ENCODE measurements around the gene CORO2B. TPM values are rescaled to one million over a fixed set of nuclear protein-coding genes. Genes with fewer than 3 reads are reported as not detected.
A peak's percentile ranks its signal among the peaks of the same experiment; 100 is the strongest.

CORO2B gene
- total RNA-seq, 6 experiments from 2014 or later: 9.3 to 11.0 (median 9.9) TPM

GRCh38 chr15:68576235-68576892 lies 2.4 kb upstream of the CORO2B start:
- H3K27me3 Mint-ChIP-seq (ENCODE audit: insufficient read depth): peaks cover 11% of the 10 kb centered on the region
- no peak for TF ChIP-seq CTCF (IDR thresholded peaks at IDR 0.05)
- H3K4me3 Mint-ChIP-seq: 0 out of 2 replicates have a peak overlapping the region, but pooled peaks have one; percentile 8
- no peaks in the 10 kb centered on the region for H3K36me3 Mint-ChIP-seq (ENCODE audit: low read depth)
- H3K27ac Mint-ChIP-seq: no peak overlapping the region
- DNase-seq: no peak
- H3K9me3 Mint-ChIP-seq: no peaks in the 10 kb centered on the region
- H3K4me1 Mint-ChIP-seq (ENCODE audit: low read depth): peaks cover 23% of the 10 kb centered on the region

- Mint-ChIP-seq H3K4me1 (ENCODE audit: low read depth) (peaks cover 41% of the 10 kb centered on the region), H3K4me3 (peak overlapping the region; percentile 88), H3K36me3 (ENCODE audit: low read depth) (no peaks in the 10 kb centered on the region), H3K27me3 (ENCODE audit: insufficient read depth) (peaks cover 10% of the 10 kb centered on the region), H3K27ac (no peak overlapping the region), H3K9me3 (no peaks in the 10 kb centered on the region)
- TF ChIP-seq CTCF (IDR thresholded peaks at IDR 0.05): peak; percentile 79
- peak; percentile 59 for DNase-seq
These were observed 416 bp upstream of the CORO2B start for GRCh38 chr15:68578175-68578979.

GRCh38 chr15:68580026-68580882 lies 1.5 kb downstream of the CORO2B start:
- H3K4me1 Mint-ChIP-seq (ENCODE audit: low read depth): peaks cover 44% of the 10 kb centered on the region
- H3K9me3 Mint-ChIP-seq: no peaks in the 10 kb centered on the region
- peaks cover 5% of the 10 kb centered on the region; the same call in 1 of the 2 replicates for H3K27me3 Mint-ChIP-seq (ENCODE audit: insufficient read depth)
- peak overlapping the region; percentile 80 for H3K4me3 Mint-ChIP-seq
- no peaks in the 10 kb centered on the region for H3K36me3 Mint-ChIP-seq (ENCODE audit: low read depth)
- H3K27ac Mint-ChIP-seq: peak overlapping the region; percentile 57; the same call in 1 of the 2 replicates
- no peak for DNase-seq
- TF ChIP-seq CTCF (IDR thresholded peaks at IDR 0.05): no peak

- Mint-ChIP-seq H3K27ac (no peak overlapping the region; the same call in 1 of the 2 replicates), H3K9me3 (no peaks in the 10 kb centered on the region)
These were observed 2.0 kb downstream of the CORO2B start for GRCh38 chr15:68580883-68581155.

More at GRCh38 chr15:68580883-68581155, 2.0 kb downstream of the CORO2B start:
- Mint-ChIP-seq H3K27me3 (ENCODE audit: insufficient read depth) (peaks cover 2% of the 10 kb centered on the region), H3K4me1 (ENCODE audit: low read depth) (peaks cover 50% of the 10 kb centered on the region), H3K36me3 (ENCODE audit: low read depth) (no peaks in the 10 kb centered on the region), H3K4me3 (no peak overlapping the region)
- DNase-seq: no peak
- TF ChIP-seq CTCF (IDR thresholded peaks at IDR 0.05): no peak
